Measurements from ENCODE around the gene RUNDC3A.
"Not testable (repeated sequence)": the region's sequence is repeated elsewhere in the genome, so short reads cannot be mapped to it uniquely, and the experiment has no call there.

The RUNDC3A gene

GRCh38 chr17:44361292-44362260 is 53.2 kb downstream of the RUNDC3A start:
- DNase-seq = peak; percentile 29

- DNase-seq = no peak
Observed at GRCh38 chr17:44362459-44362948, 54.1 kb downstream of the RUNDC3A start.

- DNase-seq = no peak
Observed at GRCh38 chr17:44362949-44363612, 54.7 kb downstream of the RUNDC3A start.

GRCh38 chr17:44363613-44364159 is 55.3 kb downstream of the RUNDC3A start, which contains the start of gene FAM171A2:
FAM171A2 (minus strand) TSS chr17:44363853; CDS start chr17:44363714, 139 bp downstream.
- DNase-seq = peak; percentile 71

- not testable (repeated sequence) for DNase-seq
Observed at GRCh38 chr17:44365051-44365450, 56.6 kb downstream of the RUNDC3A start.

- DNase-seq = no peak
Observed at GRCh38 chr17:44367231-44367979, 59.0 kb downstream of the RUNDC3A start.

Data from NCI-H1436 (cell line).